Hematopoietic multipotent progenitor cell treated with erythropoietin and hydrocortisone succinate and interleukin-3 and kit ligand, for 17 days (in vitro differentiated cells): ENCODE measurements around the gene ANAPC10.
"Not testable (repeated sequence)": the region's sequence is repeated elsewhere in the genome, so short reads cannot be mapped to it uniquely, and the experiment has no call there.

ENCODE experiments used
- DNase-seq: peaks from one replicate; pipeline ENCODE4 v3.0.0-alpha.2; 2015; ENCODE audit warnings: low spot score

The ANAPC10 gene

GRCh38 chr4:145071560-145071959 lies 26.4 kb downstream of the ANAPC10 start:
- no peak for DNase-seq

DNA sequence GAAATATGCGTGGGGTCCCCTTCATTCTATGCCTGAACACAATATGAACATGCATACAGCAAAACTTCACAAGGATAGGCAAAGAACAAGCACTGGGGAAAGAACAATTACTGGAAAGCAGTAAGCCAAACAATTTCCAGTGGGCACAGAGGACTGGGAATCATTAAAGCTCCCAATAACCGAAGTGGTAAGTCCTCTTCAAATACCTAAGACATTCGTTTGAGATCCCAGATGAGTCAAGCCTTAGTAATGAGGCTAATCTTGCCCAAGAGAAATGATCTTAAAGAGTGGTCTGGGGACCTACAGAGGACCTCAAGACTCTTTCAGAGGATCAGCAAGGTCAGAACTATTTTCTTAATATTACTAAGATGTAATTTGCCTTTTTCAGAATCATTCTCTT lies 28.6 kb downstream of the ANAPC10 start:
- DNase-seq, result no peak

GRCh38 chr4:145066063-145066501 lies 31.9 kb downstream of the ANAPC10 start:
- DNase-seq, result no peak

DNA sequence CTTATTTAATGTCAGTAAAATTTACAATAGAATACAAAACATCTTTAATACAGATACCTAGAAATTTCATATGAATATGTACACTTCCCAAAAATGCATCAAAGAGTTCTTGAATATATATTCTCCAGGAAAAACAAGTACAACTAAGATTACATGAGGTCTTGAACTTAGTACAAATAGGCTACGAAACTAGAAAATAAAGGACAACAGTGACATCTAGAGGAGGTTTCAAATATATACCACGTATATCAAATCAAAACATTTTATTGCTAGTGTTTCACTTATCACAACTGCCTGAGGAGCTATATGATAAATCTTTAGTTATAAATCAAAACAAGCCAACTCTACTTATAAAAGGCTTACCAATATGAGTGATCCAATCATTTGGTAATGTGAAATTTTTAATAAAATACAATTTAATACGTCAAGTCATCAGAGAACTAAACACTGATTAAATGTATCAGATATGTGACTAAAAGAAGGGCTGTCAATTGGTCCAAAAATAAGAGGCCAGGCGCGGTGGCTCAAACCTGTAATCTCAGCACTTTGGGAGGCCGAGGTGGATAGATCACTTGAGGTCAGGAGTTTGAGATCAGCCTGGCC lies 36.6 kb downstream of the ANAPC10 start:
- peak; percentile 70 for DNase-seq

DNA sequence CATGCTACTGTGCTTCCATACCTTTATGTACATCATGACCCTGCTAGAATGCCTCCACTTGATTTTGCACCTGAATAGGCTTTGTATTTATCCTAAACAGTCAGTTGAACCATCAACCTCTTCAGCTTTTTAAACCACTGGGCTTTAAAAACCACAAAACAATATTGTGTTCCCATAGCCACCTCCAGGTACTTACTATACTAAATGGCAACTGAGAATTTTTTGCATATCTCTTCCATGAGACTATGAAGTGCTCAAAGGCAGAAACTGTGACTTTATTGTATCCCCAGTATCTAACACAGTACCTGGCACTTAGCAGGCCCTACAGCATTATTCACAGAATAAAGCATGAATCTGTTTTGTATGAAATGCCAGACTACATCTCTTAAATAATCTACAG lies 39.7 kb downstream of the ANAPC10 start:
- no peak for DNase-seq

DNA sequence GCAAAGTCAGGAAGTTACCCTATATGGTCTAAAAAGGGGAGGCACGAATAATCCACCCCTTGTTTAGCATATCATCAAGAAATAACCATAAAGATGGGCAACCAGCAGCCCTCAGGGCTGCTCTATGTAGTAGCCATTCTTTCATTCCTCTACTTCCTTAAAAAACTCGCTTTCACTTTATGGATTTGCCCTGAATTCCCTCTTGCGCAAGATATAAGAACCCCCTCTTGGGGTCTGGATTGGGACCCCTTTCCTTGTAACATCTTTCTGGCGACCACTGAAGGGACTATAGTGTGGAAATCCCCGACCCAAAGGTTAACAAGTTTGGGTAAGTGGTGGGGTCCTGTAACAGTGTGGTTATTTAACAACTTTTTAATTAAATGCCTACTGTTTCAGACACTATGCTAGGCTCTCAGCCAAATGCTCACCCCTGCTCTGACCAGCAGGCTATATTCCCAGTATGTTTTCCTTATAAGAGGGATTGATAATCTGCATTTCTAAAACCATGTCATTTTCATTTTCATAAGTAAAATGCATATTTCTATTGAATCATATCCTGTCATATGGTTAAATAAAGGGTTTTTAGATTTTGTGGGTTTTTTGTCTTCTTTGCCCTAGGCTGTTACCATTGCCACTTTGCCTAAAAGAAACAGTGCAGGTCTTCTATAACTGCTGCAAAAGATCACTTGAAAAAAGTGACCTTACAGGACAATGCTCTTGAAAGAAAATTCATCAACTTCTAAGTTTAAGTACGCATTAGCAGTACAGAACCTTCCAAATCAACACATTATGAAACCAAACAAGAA lies 41.5 kb downstream of the ANAPC10 start:
- no peak for DNase-seq

DNA sequence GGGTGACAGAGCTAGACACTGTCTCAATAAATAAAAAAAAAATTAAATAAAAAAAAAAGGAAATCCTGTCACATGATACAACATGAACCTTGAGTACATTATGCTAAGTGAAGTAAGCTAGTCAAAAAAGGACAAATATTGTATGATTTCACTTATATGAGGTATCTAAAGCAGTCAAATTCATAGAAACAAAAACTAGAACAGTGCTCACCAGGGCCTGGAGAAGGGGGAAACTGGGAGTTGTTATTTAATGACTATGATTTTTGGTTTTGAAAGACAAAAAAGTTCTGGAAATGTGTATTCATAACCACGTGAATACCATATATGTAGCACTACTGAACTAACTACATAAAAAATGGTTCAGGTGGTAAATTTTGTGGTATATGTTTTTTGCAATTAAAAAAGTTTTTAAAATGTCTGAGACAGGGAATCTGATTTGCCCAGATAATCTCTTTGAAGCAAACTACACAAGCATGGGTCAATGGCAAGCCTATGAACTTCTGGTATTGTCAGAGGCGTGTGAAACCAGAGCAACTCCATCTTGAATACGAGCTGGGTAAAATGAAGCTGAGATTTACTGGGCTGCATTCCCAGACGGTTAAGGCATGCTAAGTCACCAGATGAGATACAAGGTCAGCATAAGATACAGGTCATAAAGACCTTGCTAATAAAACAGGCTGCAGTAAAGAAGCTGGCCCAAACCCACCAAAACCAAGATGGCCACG lies 42.3 kb downstream of the ANAPC10 start:
- no peak for DNase-seq

- no peak for DNase-seq
These were observed 48.8 kb downstream of the ANAPC10 start for GRCh38 chr4:145049241-145049640.

DNA sequence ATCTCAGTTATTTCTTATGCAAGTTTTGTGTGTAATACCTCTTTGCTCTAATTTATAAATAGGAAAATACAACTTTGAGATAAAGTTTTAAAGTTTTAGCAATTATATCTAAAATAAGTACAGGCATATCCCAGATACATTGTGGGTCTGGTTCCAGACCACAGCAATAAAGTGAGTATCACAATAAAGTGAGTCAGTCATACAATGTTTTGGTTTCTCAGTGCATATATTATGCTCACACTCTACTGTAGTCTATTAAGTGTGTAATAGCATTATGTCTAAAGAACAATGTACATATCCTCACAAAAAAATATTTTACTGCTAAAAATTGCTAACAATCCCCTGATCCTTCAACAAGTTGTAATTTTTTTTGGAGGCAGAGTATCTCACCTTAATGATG lies 49.2 kb downstream of the ANAPC10 start:
- DNase-seq, result no peak

GRCh38 chr4:145047151-145047550 lies 50.8 kb downstream of the ANAPC10 start:
- DNase-seq, result no peak

DNA sequence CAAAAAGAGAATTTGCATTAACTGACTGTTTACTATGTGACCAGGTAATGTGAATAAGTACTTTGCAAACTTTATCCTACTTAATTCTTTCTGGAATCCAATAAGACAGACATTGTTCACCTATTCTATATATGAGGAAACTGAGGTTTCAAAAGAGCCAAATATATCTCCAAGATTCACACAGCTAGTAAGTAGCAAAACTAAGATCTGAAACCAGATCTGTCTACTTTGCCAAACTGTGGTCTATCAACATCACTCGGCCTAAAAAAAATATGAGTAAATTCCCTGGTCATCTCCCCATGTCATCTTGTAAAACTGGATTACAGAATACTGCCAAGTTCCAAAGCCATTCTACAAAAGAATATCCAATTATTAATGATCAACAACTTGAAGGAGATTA lies 52.8 kb downstream of the ANAPC10 start:
- DNase-seq, result no peak

DNA sequence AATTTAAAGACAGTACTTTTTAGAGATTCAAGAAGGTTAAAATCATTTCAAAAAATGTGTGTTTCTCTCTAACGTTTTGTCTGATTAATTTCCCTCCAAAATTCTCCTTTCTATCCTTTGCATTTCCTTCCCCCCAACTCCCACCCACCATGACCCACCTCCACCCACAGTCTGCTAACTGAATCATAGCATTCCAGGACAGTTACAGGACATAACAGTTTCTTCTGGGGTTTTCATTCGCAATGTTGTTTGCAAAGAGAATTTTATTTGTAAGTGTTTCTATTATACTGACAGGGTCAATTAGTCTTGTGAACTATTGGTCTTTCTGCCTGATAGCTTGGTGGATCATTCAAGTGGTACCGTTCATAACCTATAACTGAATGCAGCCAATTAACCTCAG lies 53.7 kb downstream of the ANAPC10 start:
- no peak for DNase-seq

GRCh38 chr4:145043306-145043705 lies 54.7 kb downstream of the ANAPC10 start:
- no peak for DNase-seq

DNA sequence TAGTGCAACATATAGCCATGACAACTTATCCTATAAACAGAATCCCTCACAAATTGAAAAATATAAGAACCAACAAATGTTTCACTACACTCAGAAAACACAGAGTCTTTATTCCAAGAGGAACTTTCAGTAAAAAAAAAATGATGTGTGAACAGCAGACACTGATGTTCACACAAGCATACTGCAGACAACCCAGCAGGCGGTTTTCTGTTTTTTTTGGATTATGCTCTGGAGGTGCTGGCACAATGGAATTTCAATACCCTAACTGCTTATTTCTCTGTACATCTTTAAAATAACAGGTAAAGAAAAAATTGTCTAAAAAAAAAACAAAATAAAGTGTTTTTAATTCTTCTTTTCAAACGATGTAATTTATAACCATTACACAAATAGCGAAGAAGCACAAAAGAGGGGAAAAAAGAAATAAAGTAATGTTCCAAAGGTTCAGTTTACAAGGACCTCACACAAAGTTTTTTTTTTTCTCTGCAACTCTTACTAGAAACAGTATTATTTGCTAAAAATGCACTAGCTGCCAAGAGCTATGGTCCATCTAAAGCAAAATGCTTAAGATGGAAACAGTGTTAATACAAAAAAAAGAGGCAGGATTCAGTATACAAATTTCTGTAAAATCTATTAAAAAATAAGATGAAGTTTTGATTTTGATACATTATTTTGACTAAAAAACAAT lies 55.3 kb downstream of the ANAPC10 start:
- DNase-seq, result no peak

DNA sequence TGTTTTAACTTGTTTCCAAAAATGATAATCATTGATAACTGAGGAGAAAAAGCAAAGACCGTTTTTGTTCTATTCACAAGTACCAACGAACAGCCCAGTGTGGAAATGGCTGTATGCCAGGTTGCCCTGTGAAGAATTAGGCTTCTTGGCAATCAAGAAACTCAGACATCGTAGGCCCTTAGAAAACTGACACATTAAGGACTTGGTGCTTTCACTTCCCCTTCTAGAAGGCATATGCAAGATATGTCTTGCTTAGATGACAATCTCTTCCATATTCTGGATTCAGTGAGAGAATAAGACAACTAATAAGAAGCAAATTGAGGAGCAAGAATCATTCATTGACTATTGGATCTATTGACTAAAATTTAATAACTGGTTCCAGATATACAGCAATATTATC lies 56.6 kb downstream of the ANAPC10 start:
- no peak for DNase-seq

- no peak for DNase-seq
These were observed 62.4 kb downstream of the ANAPC10 start for GRCh38 chr4:145035494-145036136.

- no peak for DNase-seq
These were observed 63.2 kb downstream of the ANAPC10 start for GRCh38 chr4:145034727-145035211.

GRCh38 chr4:145019346-145019745 lies 78.7 kb downstream of the ANAPC10 start:
- DNase-seq, result no peak

GRCh38 chr4:145014365-145014764 lies 83.6 kb downstream of the ANAPC10 start:
- no peak for DNase-seq

DNA sequence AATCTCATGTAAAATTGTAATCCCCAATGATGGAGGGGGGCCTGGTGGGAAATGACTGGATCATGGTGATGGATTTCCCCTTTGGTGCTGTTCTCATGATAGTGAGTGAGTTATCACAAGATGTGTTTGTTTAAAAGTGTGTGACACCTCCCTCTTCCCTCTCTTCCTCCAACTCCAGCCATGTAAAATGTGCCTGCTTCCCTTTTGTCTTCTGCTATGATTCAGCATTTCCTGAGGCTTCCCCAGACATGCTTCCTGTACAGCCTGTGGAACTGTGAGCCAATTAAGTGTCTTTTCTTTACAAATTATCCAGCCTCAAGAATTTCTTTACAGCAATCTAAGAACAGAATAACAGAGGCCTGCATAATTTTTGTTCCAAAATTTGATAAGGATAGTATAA lies 85.2 kb downstream of the ANAPC10 start:
- no peak for DNase-seq

DNA sequence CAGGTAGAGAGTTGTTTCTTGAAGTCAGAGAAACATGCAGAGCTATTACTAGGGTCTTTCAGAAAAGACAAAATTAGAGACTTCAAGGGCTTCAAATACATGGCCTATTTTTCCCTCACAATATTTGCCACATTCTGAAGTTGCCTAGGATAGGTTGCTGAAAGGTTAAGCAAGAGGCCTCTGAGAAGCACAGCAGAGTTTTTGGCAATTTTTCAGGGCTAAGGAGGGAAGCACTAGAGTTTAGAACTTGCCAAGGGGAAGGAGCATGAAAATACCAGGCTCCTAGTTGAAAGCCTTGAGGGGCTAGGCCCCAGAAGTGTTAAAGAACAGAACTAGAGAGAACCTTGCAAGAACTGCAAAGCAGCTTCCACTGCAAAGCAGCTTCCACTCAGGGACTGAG lies 86.4 kb downstream of the ANAPC10 start:
- DNase-seq, result no peak

DNA sequence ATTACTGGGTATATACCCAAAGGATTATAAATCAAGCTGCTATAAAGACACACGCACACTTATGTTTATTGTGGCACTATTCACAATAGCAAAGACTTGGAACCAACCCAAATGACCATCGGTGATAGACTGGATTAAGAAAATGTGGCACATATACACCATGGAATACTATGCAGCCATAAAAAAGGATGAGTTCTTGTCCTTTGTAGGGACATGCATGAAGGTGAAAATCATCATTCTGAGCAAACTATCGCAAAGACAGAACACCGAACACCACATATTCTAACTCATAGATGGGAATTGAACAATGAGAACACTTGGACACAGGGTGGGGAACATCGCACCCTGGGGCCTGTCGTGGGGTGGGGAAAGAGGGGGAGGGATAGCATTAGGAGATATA lies 87.7 kb downstream of the ANAPC10 start:
- not testable (repeated sequence) for DNase-seq
